GM21825 (cell line): ENCODE data around the gene MRPL14.

Experiments
- ATAC-seq: cut with Tn5 transposase; IDR thresholded peaks from one replicate; pipeline ENCODE4 v1.9.1; 2021; ENCODE audit warnings: mild to moderate bottlenecking, moderate library complexity; ENCODE audit not compliant: unreplicated experiment

Gene MRPL14

GRCh38 chr6:44081753-44082152 lies 45.5 kb downstream of the MRPL14 start:
- no peak for ATAC-seq

- ATAC-seq = no peak
Measured at GRCh38 chr6:44080561-44081521, 46.4 kb downstream of the MRPL14 start.

GRCh38 chr6:44079672-44080071 lies 47.6 kb downstream of the MRPL14 start:
- ATAC-seq = no peak

GRCh38 chr6:44078827-44079671 lies 48.2 kb downstream of the MRPL14 start:
- no peak for ATAC-seq

- no peak for ATAC-seq
Measured at GRCh38 chr6:44078219-44078826, 48.9 kb downstream of the MRPL14 start.

DNA sequence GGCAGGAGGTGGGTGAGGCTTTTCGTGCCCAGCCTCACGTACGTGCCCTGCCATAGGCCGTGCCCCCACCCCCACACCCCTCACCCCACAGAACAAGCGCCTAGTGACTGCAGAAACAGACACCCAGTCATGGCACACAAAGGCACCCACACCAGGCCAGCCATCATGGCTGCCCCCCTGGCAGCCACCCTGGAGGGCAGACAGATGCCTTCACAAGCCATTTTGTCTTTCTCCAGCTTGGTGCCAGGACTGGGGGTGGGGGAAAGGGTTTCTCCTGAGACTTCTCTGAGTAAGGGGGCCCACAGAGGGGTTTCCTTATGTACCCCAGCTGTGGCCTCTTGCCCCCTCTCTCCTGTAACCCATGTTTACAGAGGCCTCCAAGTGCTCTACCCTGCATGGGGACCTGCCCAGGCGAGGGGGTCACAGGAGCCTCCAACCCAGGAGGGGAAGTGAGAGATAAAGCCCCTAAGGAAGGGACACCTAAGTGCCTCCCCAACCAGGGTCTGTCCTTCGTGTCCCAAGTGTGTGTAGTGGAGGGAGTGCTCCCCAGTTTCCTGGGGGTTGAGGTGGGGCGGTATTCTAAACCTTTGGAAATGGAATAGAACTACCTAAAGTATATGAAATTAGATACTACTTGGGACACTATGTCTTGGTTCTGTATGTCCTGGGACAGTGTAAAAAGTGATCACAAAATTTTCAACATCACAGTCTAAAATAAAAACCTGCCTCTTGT lies 49.9 kb downstream of the MRPL14 start:
- ATAC-seq = no peak

DNA sequence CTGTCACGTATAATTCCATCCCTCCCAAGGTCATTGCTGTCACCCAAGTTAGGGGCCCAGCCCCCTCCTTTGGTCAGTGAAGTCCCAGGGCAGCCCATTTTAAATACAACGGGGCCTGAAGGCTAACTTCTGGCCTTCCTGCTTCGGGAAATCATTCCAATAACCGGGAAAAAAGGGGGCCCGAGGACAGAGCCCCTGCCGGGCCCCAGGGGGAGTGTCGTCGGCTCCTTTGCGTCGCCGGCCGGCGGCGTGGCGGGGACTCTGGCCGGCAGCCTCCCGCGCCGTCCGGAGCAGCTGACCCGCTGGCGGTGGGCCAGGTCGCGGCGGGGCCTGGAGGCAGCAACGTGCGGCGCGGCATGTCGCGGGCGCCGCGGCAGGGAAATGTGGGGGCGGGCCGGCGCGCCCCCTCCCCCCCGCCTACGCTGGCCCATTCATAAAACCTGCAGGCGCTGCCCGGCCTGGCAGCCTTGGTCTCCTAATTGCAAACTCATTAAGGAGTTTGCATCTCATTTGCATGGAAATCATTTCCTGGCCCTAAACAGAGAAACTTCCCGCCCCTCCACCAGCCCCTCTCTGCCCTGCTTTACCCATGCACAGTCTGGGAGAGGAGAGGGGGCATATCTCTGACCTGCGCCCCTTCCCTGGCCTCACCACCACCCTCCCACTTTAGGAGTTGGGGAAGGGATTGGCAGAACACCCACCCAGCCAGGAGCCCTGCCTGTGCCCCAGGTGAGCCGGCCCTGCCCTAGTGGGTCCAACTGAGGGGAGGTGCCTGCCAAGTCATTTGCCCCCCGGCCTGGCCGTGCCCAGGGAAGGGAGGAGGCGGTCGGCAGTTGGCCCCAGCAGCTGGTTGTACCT lies 50.7 kb downstream of the MRPL14 start:
- ATAC-seq = no peak

GRCh38 chr6:44075647-44076355 lies 51.5 kb downstream of the MRPL14 start:
- ATAC-seq = no peak

DNA sequence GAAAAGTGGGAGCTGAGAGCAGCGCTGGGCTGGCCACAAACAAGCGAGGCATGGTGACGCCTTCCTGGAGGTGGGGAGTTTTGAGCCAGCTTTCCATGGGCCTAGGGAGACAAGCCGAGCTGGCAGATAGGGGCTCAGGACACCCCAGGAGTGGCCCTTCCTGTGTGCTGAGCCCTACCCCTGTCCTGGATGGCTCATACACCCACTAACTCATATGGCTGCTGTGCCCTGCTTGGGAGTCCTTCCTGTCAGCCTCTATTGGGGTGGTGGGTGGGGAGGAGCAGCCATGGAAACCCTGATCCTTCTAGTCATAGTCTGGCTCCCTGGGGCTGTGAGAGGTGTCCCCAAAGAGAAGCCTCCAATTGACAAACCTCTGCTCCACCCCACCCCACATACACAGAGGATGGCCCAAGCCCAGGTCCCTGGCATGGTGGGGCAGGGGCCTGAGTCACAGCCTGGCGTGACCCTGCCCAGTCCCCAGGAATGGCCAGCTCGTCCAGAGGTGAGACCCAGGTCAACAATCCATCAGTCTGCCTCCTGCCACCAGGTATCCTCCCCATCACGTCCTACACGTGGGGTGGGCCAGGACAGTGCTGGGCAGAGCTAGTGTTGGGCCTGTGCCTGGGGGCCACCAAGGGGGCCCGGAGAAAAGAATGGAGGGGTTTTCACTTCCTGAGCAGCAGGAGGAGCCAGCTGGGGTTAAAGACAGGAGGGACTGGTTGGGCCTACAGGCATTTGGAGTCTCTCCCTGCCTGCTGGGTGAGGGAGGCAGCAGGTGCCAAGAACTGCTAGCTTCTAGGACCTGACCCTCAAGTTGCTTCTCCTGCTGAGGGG lies 52.2 kb downstream of the MRPL14 start:
- ATAC-seq = no peak

DNA sequence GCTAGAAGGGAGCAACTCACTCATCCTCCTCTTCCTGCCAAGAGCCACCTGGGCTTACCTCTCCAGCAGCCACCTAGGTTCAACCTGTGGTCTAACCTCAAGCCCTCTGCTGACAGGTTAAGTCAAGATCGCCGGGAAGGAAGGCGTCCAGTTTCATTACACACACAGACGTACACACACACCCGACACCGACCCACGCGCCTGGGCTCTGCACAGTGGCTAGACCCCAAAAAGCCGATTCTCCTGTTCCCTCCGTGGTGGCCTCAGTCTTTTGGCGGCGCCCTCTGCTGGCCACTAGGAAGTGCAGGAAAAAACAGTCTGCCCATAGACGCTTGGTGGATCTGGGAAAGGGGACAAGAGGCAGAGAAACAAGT lies 52.8 kb downstream of the MRPL14 start:
- ATAC-seq = peak; percentile 35

DNA sequence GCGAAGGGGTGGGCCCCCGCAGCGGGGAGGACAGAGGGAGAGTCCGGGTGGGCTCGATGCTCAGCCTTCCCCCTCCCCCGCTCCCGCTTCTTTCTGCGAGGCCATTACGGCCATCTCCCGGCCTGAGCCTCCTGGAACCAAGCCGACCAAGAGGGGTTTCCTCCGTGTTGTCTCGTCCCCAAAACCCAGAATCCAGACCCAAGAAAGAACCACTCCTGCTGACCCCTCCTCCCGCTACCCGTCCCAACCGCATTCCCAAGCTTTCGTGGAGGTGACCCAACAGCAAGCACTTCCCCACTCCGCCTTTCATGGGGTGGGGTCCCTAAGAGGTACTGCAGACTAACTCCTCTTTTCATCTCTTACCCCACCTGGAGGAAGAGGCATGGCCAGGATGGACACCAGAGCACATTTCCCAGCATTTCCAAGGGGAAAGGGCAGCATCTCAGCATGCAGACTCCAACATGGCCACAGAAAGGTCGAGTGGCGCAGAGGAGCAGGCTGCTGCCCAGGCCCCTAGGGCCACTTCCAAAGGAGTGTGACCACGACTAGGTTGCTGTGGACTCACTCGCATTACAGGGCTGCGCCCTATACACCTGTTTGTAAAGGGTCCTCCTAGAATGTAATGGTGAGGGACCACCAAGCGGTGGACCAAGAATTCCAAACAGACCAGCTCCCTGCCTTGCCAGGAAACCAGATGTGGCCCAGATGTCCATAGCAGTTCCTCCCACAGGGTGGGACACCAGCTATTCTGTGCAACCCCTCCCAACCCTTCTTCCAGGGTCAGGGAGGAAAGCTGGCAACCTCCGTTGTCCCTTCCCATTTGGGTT lies 53.4 kb downstream of the MRPL14 start:
- ATAC-seq = peak; percentile 5

DNA sequence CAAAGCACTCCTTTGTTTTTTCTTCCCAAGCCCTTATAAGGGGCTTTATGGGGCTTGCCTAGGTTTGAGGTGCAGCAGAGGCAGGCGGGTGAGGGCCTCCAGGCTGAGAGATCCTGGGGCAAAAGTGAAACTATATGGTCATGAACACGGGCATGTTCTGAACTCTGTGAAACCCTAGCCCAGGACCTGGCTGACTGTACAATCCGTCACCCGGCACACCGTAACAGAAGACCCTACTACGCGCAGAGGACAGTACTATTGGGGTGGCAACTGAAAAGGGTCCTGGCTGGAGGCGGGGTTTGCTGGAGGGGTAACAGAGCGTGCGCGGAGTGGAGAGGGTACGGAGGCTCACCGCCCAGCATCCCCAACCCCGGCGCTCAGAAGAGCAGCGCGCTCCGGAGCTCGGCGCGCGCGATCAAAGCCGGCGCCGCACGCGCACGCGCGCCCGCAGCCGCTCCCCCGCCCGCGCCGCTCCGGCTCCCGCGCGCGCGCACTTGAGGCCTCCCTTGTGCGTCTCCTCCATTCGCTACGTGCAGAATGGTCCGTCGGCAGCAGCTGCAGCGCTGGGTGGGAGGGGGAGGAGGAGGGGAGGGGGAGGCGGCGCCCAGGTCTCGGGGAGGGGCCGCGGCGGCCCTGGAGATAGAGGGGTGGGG lies 54.2 kb downstream of the MRPL14 start:
- ATAC-seq = peak; percentile 41

- ATAC-seq = peak; percentile 4
Measured at GRCh38 chr6:44072452-44072958, 54.7 kb downstream of the MRPL14 start.

GRCh38 chr6:44071670-44072451 lies 55.4 kb downstream of the MRPL14 start:
- ATAC-seq = no peak

GRCh38 chr6:44068607-44069296 lies 58.5 kb downstream of the MRPL14 start:
- ATAC-seq = no peak
